Measurements from ENCODE around the gene RAD23A. TPM values are rescaled to one million over a fixed set of nuclear protein-coding genes. Genes with fewer than 3 reads are reported as not detected.

Gene RAD23A
- total and polyA plus RNA-seq, 9 of the 15 experiments (the other 6 are each of a cell fraction or from before 2014, with no cell fraction given) = 9.5 to 181 (median 101) TPM

DNA sequence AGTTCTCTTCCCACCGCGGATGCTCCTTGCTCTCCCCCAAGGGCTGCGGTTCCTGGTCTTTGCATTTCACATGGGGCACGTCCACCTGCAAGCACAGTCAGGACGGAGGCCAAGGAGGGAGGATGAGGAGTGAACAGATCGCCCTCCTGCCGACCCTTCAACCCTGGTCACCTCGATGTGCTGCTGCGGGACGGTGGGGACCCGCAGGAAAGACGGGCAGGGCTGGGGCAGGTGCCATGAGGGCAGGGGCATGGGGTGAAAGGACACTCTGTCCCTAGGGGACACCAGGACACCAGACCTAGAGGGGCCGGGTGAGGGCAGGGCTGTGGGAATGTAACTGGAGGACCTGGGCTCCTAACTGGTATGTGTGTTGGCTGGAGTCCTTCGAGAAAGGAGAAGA lies 27.4 kb upstream of the RAD23A start:
- no peak overlapping the region for H2AFZ ChIP-seq (ENCODE audit: low read depth, low read length)
- peaks cover 12% of the 10 kb centered on the region; the same call in 1 of the 3 replicates for H3K36me3 ChIP-seq (ENCODE audit: control insufficient read depth, insufficient read depth, low read length)
- CTCF ChIA-PET (ENCODE audit: low intra/inter-chr PET ratio) = no interaction called here
- H3K27me3 ChIP-seq (ENCODE audit: control insufficient read depth in 2 of 2, insufficient read depth in 2 of 2, low read length in 2 of 2) = no peaks in the 10 kb centered on the region
- in situ Hi-C loops (cut with MboI) = no loop called here
- no peak overlapping the region; the same call in 2 of the 3 replicates for H3K27ac ChIP-seq (ENCODE audit: extremely low read depth, low read depth, low read length)
- FAIRE-seq = no peak
- H3K9me3 ChIP-seq (replicated peaks; ENCODE audit: control insufficient read depth, insufficient read depth, low read depth, low read length) = no peaks in the 10 kb centered on the region
- H3K4me2 ChIP-seq (ENCODE audit: insufficient read depth, low read length) = no peak overlapping the region; the same call in 1 of the 2 replicates
- DNase-seq (ENCODE audit: extremely low read depth in 1 of 4, low spot score in 3 of 4) = peak in 1 of 4 experiments; percentile 18
- no peaks in the 10 kb centered on the region for H4K20me1 ChIP-seq (replicated peaks; ENCODE audit: control insufficient read depth, insufficient read depth, low read length)
- H3K4me3 ChIP-seq = no peak overlapping the region
- POLR2A ChIA-PET = interaction anchor here (0.7 to 1.2 kb wide), 2 partner anchors 19 to 234 kb away, joined by 3 to 4 read pairs; no protein-coding TSS in a partner anchor
- H3K9ac ChIP-seq (ENCODE audit: insufficient read depth in 1 of 2, low read depth in 2 of 2, low read length in 2 of 2) = peak overlapping the region in 1 of 2 experiments; percentile 66; a peak in 2 of 4 replicates
- H3K9me1 ChIP-seq (ENCODE audit: control insufficient read depth, insufficient read depth, low read length) = no peaks in the 10 kb centered on the region
- WGBS (ENCODE audit: insufficient coverage, low coverage, missing lambda C conversion rate) = 94% methylated on average over 7 of the region's 14 CpGs
- ATAC-seq = no peak
- BruUV-seq (replicated peaks) = no TSS peak
- H3K79me2 ChIP-seq (ENCODE audit: control insufficient read depth, insufficient read depth, low read length) = no peaks in the 10 kb centered on the region
- intact Hi-C loops (cut with micrococcal nuclease) = no loop called here
- peaks cover 13 to 26% of the 10 kb centered on the region in 2 experiments for H3K4me1 ChIP-seq (replicated peaks in 1 of 2; ENCODE audit: control insufficient read depth in 2 of 2, insufficient read depth in 2 of 2, low read length in 2 of 2)
- no peak for TF ChIP-seq PTRF (tag; IDR thresholded peaks at IDR 0.05)
- no peak for TF ChIP-seq NRF1 (conservative IDR thresholded peaks at IDR 0.05 in 1 of 2, IDR thresholded peaks at IDR 0.05 in 1 of 2)
- TF ChIP-seq FOSL1 (tag; conservative IDR thresholded peaks at IDR 0.05) = 0 out of 2 replicates have a peak, but pooled peaks have one; percentile 1
- TF ChIP-seq, protein P1, sequence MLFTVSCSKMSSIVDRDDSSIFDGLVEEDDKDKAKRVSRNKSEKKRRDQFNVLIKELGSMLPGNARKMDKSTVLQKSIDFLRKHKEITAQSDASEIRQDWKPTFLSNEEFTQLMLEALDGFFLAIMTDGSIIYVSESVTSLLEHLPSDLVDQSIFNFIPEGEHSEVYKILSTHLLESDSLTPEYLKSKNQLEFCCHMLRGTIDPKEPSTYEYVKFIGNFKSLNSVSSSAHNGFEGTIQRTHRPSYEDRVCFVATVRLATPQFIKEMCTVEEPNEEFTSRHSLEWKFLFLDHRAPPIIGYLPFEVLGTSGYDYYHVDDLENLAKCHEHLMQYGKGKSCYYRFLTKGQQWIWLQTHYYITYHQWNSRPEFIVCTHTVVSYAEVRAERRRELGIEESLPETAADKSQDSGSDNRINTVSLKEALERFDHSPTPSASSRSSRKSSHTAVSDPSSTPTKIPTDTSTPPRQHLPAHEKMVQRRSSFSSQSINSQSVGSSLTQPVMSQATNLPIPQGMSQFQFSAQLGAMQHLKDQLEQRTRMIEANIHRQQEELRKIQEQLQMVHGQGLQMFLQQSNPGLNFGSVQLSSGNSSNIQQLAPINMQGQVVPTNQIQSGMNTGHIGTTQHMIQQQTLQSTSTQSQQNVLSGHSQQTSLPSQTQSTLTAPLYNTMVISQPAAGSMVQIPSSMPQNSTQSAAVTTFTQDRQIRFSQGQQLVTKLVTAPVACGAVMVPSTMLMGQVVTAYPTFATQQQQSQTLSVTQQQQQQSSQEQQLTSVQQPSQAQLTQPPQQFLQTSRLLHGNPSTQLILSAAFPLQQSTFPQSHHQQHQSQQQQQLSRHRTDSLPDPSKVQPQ (CRISPR knock-in tag; IDR thresholded peaks at IDR 0.05; ENCODE audit: borderline replicate concordance) = no peak
- TF ChIP-seq, protein P2, sequence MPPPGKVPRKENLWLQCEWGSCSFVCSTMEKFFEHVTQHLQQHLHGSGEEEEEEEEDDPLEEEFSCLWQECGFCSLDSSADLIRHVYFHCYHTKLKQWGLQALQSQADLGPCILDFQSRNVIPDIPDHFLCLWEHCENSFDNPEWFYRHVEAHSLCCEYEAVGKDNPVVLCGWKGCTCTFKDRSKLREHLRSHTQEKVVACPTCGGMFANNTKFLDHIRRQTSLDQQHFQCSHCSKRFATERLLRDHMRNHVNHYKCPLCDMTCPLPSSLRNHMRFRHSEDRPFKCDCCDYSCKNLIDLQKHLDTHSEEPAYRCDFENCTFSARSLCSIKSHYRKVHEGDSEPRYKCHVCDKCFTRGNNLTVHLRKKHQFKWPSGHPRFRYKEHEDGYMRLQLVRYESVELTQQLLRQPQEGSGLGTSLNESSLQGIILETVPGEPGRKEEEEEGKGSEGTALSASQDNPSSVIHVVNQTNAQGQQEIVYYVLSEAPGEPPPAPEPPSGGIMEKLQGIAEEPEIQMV (tag; conservative IDR thresholded peaks at IDR 0.05; ENCODE audit: low read depth) = no peak
- TF ChIP-seq, protein P3, sequence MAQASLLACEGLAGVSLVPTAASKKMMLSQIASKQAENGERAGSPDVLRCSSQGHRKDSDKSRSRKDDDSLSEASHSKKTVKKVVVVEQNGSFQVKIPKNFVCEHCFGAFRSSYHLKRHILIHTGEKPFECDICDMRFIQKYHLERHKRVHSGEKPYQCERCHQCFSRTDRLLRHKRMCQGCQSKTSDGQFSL (CRISPR knock-in tag; IDR thresholded peaks at IDR 0.05) = no peak
- TF ChIP-seq, protein P3 (tag; IDR thresholded peaks at IDR 0.05) = no peak
- TF ChIP-seq TCFL5 (CRISPR knock-in tag; conservative IDR thresholded peaks at IDR 0.05) = no peak
- no peak for TF ChIP-seq ZNF134 (CRISPR knock-in tag; conservative IDR thresholded peaks at IDR 0.05)
- 0 out of 2 replicates have a peak, but pooled peaks have one; percentile 3 for TF ChIP-seq ZNF431 (CRISPR knock-in tag; IDR thresholded peaks at IDR 0.05)
- TF ChIP-seq MYBL2 (IDR thresholded peaks at IDR 0.05; ENCODE audit: low read depth) = no peak
- TF ChIP-seq MYBL2 (CRISPR knock-in tag; IDR thresholded peaks at IDR 0.05; ENCODE audit: borderline replicate concordance) = no peak
- 0 out of 2 replicates have a peak, but pooled peaks have one; percentile 31 for TF ChIP-seq ZC3H4 (CRISPR knock-in tag; IDR thresholded peaks at IDR 0.05; ENCODE audit: borderline replicate concordance)
- TF ChIP-seq JUNB (CRISPR knock-in tag; conservative IDR thresholded peaks at IDR 0.05) = no peak
- no peak for TF ChIP-seq POLR3A (IDR thresholded peaks at IDR 0.05; ENCODE audit: borderline replicate concordance, extremely low read depth, insufficient read depth, insufficient read length)
- TF ChIP-seq ZNF3 (CRISPR knock-in tag; IDR thresholded peaks at IDR 0.05) = no peak

All from K562 (cell line).